Measurements from ENCODE around the gene ANGPTL2.

The ANGPTL2 gene

GRCh38 chr9:127116088-127116726 lies 6.2 kb downstream of the ANGPTL2 start:
- DNase-seq = no peak

GRCh38 chr9:127114606-127115005 lies 7.8 kb downstream of the ANGPTL2 start:
- DNase-seq = no peak

GRCh38 chr9:127113191-127113972 lies 9.1 kb downstream of the ANGPTL2 start:
- DNase-seq = no peak

- no peak for DNase-seq
These were observed 9.7 kb downstream of the ANGPTL2 start for GRCh38 chr9:127112735-127113161.

- DNase-seq = no peak
These were observed 10.4 kb downstream of the ANGPTL2 start for GRCh38 chr9:127112056-127112455.

GRCh38 chr9:127109212-127109711 lies 13.2 kb downstream of the ANGPTL2 start:
- DNase-seq = no peak

- no peak for DNase-seq
These were observed 14.2 kb downstream of the ANGPTL2 start for GRCh38 chr9:127107929-127108876.

- DNase-seq = no peak
These were observed 15.1 kb downstream of the ANGPTL2 start for GRCh38 chr9:127107171-127107928.

- peak; percentile 34 to 47 for DNase-seq
These were observed 16.0 kb downstream of the ANGPTL2 start for GRCh38 chr9:127106466-127106855.

- no peak for DNase-seq
These were observed 16.5 kb downstream of the ANGPTL2 start for GRCh38 chr9:127105805-127106465.

- DNase-seq = no peak
These were observed 17.7 kb downstream of the ANGPTL2 start for GRCh38 chr9:127104581-127105311.

- DNase-seq = no peak
These were observed 19.6 kb downstream of the ANGPTL2 start for GRCh38 chr9:127102788-127103187.

- no peak for DNase-seq
These were observed 20.3 kb downstream of the ANGPTL2 start for GRCh38 chr9:127102176-127102575.

GRCh38 chr9:127099664-127100063 lies 22.8 kb downstream of the ANGPTL2 start:
- DNase-seq = no peak

- no peak for DNase-seq
These were observed 23.4 kb downstream of the ANGPTL2 start for GRCh38 chr9:127098916-127099553.

GRCh38 chr9:127097683-127098082 lies 24.8 kb downstream of the ANGPTL2 start:
- DNase-seq = no peak

- no peak for DNase-seq
These were observed 26.2 kb downstream of the ANGPTL2 start for GRCh38 chr9:127096208-127096607.

GRCh38 chr9:127095411-127095810 lies 27.0 kb downstream of the ANGPTL2 start:
- DNase-seq = no peak

GRCh38 chr9:127093319-127094020 lies 29.0 kb downstream of the ANGPTL2 start:
- DNase-seq = no peak
